ENCODE measurements around the gene PDE6H.

Gene PDE6H

DNA sequence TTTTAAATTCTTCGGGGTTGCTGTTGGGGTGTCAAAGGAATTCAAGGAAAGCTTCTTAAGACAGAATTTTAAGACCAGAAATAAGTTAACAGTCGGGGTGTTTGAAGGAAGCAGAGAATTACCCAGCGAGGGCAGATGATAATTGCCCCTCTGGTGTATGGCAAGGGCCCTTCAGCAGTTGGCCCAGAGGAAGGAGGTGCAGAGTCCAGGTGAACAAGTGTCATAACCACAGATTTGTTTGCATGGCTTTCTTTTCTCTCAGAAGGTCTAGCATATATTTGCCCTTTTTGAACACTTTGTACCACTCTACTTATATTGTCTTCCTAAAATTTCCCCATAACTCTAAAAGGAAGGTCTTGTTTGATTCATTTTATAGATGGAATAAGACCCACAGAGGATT, 1.8 kb downstream of the PDE6H start:
- no peak for DNase-seq (ENCODE audit: low spot score)

- DNase-seq (ENCODE audit: low spot score) = no peak
These were observed 2.6 kb downstream of the PDE6H start for GRCh38 chr12:14975457-14975856.

DNA sequence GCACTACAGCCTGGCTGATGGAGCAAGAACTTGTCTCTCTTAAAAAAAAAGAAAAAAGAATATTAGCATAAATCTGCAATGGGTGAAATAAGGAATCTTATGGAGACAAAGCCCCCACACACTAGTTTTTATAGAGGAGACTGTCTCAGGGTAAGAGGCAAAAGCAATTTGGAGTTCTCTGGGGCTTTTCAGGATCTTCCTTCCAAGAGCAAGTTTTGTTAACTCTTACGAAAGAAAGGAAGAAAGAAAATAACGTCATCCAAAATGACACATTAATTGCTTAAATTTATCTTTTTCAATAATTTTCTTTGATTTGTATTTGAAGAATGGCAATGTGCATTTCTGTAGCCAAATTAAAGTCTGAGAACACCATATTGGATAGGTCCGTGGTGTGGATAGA, 3.8 kb downstream of the PDE6H start:
- DNase-seq (ENCODE audit: low spot score) = no peak

DNA sequence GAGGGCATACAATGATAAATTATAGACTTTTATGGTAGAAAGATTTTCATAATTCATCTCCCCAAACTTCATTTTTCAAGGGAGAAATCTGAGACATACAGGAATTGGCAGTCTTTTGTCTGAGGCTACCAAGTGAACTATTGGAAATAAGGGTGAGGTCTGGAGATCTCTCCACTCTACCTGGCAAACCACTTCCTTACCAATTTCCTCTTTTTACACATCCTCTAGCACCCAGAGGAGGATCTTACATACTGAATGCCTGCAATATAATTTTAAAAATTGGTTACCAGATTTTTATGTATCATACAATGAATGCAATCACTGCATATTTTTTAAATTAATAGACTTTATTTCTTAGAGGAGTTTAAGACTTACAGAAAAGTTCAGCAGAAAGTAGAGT, 6.6 kb downstream of the PDE6H start:
- no peak for DNase-seq (ENCODE audit: low spot score)

GRCh38 chr12:14981049-14981448, 8.2 kb downstream of the PDE6H start:
- DNase-seq (ENCODE audit: low spot score) = no peak

GRCh38 chr12:14982562-14982961, 9.7 kb downstream of the PDE6H start:
- no peak for DNase-seq (ENCODE audit: low spot score)

DNA sequence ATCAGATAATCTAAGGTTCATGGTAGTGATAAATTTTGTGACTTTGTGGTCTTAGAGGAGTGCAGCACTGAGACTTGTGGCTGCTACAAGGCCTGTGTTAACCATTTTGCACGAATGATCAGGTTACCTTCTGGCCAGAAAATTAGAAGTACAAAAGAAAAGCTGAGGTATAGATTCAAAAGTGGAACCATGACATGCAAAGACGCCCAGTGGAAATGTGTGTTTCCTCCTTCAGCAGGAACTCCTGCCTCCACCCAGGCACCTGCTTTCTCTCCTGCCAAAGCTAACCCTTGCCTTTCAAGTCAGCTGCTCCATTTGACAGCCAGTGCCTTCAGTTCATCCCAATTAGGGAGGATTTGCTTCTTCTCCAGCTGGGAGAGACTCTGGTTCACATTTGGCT, 10.1 kb downstream of the PDE6H start:
- no peak for DNase-seq (ENCODE audit: low spot score)

DNA sequence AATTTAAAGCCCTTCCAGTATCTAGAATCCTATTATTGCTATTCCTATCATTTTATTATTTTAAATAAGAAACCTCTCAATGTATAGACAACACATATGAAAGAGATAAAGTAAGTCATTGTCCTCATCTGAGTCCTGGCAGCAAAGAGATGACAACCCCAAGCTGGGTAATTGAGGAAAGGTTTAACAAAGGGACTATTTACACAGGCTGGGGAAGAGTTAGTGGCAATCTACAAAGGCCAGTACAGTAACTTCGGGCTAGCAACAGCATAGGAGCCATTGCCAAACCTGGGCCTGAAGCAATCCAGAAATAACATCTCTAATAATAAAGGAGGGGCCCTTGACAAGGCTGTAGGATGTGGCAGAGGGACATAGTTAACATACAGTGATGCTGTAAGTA, 11.2 kb downstream of the PDE6H start:
- no peak for DNase-seq (ENCODE audit: low spot score)

DNA sequence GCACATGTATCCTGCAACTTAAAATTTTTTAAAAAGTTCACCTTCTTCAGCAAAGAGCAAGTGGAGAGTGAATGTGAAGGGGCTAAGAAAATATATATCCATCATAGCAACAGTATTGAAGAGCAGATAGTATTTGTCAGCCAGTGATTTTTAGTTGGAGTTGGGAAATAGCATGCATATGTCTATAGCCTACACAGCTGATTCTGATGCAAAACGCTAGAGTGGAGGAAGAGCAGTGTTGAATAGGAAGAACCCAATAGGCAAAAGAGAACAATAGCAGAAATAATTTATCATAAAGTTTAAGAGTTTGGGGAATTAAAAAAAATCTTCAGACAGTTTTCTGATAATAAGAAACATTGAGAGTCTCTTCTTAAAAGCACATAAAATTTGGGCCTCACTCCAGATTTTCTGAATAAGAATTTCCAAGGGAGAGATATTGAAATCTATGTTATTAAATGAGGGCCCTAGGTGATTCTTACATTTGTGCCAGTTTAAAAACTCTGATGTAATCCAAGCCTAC, 12.0 kb downstream of the PDE6H start:
- no peak for DNase-seq (ENCODE audit: low spot score)

DNA sequence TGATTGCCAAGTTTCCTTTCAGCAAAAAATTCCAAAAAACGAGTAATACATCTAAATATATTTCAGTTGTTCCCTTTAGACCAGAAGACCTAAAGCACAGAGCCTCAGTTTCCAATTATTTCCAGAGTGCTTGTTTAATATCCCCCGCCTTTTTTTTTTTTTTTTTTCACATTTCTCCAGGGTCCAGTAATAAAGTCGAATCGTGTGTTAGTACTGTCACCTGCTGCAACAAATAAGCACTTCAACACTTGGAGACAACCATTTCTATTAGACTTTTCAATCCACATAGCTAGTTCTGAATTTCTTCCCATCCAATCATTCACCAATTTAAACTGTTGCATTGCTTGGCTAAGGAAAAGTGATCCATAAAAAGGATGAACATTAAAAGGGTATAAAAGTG, 13.6 kb downstream of the PDE6H start:
- DNase-seq (ENCODE audit: low spot score) = no peak

GRCh38 chr12:14988035-14988434, 15.2 kb downstream of the PDE6H start:
- DNase-seq (ENCODE audit: low spot score) = no peak

DNA sequence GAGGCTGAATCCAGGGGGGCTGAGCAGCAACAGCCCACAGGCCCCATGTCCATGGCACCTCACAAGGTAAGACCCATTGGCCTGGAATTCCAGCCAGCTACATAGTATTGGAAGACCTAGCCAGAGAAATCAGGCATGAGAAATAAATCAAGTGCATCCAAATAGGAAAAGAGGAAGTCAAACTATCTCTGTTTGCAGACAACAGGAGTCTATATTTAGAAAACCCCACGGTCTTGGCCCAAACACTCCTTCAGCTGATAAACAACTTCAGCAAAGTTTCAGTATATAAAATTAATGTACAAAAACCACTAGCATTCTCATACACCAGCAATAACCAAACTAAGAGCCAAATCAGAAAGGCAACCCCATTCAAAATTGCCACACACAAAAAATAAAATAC, 16.9 kb downstream of the PDE6H start:
- DNase-seq (ENCODE audit: low spot score) = no peak

DNA sequence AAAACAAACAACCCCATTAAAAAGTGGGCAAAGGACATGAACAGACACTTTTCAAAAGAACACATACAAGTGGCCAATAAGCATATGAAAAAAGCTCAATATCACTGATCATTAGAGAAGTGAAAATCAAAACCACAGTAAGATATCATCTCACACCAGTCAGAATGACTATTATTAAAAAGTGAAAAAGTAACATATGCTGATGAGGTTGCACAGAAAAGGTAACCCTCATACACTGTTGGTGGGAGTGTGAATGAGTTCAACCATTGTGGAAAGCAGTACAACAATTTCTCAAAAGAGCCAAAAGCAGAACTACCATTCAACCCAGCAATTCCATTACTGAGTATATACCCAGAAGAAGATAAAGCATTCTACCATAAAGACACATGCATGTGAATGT, 18.2 kb downstream of the PDE6H start:
- no peak for DNase-seq (ENCODE audit: low spot score)

DNA sequence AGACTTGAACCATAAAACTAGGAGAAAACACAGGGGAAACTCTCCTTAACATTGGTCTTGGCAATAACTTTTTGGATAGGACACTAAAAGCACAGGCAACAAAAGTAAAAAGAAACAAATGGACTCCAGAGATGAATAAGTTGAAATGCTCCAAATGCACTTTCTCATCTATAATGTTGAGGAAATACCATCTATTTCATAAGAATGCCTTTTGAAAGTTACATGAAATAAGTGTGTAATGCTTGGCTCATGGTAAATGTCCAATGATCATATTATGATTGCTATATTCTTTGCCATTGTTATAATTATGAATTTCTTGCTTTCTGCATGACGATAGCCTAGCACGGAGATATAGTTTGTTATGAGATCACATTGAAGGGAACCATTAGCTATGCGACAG, 19.8 kb downstream of the PDE6H start:
- DNase-seq (ENCODE audit: low spot score) = no peak

- no peak for DNase-seq (ENCODE audit: low spot score)
These were observed 20.3 kb downstream of the PDE6H start for GRCh38 chr12:14993117-14993516.

- no peak for DNase-seq (ENCODE audit: low spot score)
These were observed 20.9 kb downstream of the PDE6H start for GRCh38 chr12:14993537-14994266.

DNA sequence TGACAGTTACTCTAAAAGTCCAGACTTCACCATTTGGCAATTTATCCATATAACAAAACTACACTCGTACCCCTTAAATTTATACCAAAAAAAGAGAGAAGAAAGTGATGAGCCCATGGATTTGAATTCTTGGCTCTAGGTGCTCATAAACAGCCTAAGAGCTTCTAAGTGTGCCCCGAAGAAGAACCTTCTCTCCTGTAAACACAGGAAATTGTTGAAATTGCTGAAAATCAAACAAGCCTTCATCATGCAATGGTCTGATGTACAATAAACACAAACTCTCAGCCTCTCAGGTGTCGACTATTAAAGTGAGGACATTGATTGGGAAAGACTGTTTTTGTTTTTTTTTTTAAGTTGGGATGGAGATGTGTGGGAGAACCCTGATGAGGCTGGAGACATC, 21.8 kb downstream of the PDE6H start:
- no peak for DNase-seq (ENCODE audit: low spot score)

DNA sequence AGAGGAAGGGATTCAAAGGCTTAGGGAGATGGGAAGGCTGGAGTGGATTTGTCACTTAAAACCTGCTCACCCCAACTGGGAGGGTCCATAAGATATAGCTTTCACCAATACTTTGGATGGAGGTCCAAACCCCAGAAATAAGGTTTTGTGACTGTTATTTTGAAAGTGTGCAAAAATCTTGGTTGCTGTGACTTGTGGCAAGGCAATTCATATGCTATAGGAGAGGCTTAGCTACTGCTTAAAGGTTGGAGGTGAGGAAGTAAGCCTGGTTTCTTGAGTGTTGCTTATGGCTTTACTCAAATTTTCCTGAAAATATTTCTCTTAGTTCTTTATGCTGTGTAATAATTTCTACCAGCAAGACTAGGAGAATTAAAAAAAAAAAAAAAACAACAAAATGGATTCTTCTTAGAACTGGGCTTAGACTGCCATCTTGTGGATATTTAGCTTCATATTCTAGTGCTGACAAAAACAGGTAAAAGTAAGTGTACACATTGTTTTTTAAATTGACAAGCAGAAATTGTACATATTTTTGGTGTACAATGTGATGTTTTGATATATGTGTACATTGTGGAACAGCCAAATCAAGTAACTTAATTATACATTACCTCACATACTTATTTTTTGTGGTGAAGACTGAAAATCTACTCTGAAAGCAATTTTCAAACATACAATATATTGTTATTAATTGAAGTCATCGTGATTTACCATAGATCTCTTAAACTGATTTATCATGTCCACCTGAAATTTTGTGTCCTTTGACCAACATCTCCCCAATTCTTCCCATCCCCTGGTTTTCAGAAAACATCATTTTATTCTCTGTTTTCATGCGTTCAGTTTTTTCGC, 23.0 kb downstream of the PDE6H start:
- DNase-seq (ENCODE audit: low spot score) = peak; percentile 35

GRCh38 chr12:14997998-14998397, 25.2 kb downstream of the PDE6H start:
- no peak for DNase-seq (ENCODE audit: low spot score)

DNA sequence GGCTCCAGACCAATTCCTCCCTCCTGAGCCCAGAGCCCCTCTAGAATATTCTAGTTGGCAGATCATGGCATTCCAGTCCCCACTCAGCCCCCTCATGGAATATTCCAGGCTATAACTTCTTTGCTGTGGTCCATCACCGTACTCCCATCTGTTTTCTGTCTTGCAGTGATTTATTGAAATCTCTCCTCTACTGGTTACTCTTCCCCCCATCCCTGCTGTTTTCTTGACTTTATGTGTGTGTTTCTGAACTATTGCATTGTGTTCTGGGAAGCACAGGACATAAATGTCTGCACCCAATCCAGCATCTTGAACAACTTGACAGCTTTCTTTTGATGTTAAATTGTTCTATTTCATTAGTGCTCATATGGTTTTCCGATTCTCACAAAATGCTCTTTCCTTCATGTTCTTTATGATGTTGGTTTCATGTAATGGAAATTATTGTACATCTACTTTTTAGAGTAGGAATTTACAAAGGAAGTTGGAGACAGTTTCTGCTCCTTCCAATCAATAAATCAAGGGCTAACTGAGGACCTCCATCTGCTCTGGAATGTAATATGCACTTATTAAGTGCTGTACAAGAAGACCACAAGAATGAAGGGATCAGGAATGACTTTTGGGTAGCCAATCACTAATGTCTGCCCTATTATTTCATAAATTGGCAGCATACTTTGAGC, 26.3 kb downstream of the PDE6H start:
- no peak for DNase-seq (ENCODE audit: low spot score)

DNA sequence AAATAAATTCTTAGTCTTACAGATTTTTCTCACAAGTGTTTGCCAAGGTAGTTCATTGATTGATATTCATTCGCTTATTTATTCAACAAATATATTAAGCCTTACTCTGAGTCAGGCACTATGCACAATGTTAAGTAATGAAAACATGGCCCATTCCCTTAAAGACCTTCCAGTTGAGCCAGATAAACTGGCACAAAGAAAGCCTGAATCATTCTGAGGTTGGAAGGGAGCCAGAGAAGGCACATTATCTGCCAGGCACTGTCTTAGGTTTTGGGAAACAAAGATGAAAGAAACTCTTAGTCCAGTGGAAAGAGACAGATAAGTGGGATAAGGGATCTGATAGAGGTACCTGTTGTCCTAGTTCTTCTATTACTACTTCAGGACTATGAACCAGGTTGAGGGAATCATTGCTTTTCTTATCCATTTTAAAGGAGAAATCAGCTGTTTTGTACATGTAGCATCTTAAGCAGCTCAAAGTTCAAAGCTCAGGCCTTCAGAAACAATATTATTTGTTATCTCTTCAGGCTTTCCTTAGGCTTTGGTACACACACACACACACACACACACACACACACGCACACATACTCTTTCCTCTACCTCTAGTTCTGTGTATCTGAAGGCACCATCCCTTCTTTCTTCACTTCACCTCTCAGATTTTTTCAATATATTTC, 27.0 kb downstream of the PDE6H start:
- no peak for DNase-seq (ENCODE audit: low spot score)

DNA sequence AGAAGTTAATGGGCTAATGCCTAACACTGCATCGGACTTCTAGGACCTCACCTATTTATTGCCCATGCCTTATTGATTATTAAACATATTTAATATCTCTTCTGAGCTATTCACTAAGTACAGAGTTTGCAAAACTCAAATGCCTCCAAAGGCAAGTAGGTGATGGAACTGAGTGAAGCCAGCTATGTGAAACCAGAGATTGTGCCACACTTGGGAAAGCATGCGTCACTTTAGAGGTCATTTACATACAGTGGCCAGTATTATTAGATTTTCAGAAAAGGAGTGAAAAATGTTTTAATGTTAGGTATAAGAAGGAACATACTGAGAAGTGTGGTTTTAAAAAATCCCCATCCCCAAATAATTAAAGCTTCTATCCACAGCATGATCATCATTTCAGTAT, 27.7 kb downstream of the PDE6H start:
- no peak for DNase-seq (ENCODE audit: low spot score)

All from activated CD4-positive, alpha-beta T cell treated with anti-CD3 and anti-CD28 coated beads, Interleukin-2, Interleukin-4, amounts not matched to agents 100 ng/mL and 50 ng/mL, durations not matched to agents 16 hours and 8 hours (primary cell).